ACC112 (cell line): ENCODE measurements around the gene KIF12.
"Not testable (repeated sequence)": the region's sequence is repeated elsewhere in the genome, so short reads cannot be mapped to it uniquely, and the experiment has no call there.

Source experiments
- H2AFZ ChIP-seq: fragments of 200-600 bp; sonication (generic); one replicate; pipeline ENCODE4 v1.6.0; 2017; ENCODE audit warnings: antibody characterized with exemption, low read length; ENCODE audit not compliant: unreplicated experiment
- H3K27ac ChIP-seq: fragments of 200-600 bp; sonication (generic); 2 replicates; pipeline ENCODE4 v1.5.1; 2014; ENCODE audit warnings: low read depth, mild to moderate bottlenecking, antibody characterized with exemption, low read length, moderate library complexity
- H3K27me3 ChIP-seq: fragments of 200-600 bp; sonication (generic); 2 replicates; pipeline ENCODE4 v1.6.1; 2014; ENCODE audit warnings: mild to moderate bottlenecking, antibody characterized with exemption, low read length, moderate library complexity, mixed read lengths; ENCODE audit not compliant: insufficient read depth
- H3K36me3 ChIP-seq: fragments of 200-600 bp; sonication (generic); 2 replicates; pipeline ENCODE4 v1.6.1; 2016; ENCODE audit warnings: mild to moderate bottlenecking, antibody characterized with exemption, low read length, moderate library complexity, mixed read lengths; ENCODE audit not compliant: insufficient read depth
- H3K4me1 ChIP-seq: fragments of 200-600 bp; sonication (generic); one replicate; pipeline ENCODE4 v1.6.1; 2016; ENCODE audit warnings: low read length, mixed read lengths; ENCODE audit not compliant: insufficient read depth, unreplicated experiment, control insufficient read depth
- H3K4me3 ChIP-seq: fragments of 200-600 bp; sonication (generic); 2 replicates; pipeline ENCODE4 v1.5.1; 2014; ENCODE audit warnings: mild to moderate bottlenecking, low read depth, low read length
- H3K79me2 ChIP-seq: fragments of 200-600 bp; sonication (generic); one replicate; pipeline ENCODE4 v1.6.0; 2016; ENCODE audit warnings: low read length; ENCODE audit not compliant: control insufficient read depth, unreplicated experiment, insufficient read depth

The KIF12 gene

GRCh38 chr9:114082763-114083412, 16.2 kb downstream of the KIF12 start:
- not testable (repeated sequence) for H3K27me3 ChIP-seq, H3K36me3 ChIP-seq, H3K79me2 ChIP-seq, H3K4me3 ChIP-seq, H3K4me1 ChIP-seq, H2AFZ ChIP-seq, H3K27ac ChIP-seq

DNA sequence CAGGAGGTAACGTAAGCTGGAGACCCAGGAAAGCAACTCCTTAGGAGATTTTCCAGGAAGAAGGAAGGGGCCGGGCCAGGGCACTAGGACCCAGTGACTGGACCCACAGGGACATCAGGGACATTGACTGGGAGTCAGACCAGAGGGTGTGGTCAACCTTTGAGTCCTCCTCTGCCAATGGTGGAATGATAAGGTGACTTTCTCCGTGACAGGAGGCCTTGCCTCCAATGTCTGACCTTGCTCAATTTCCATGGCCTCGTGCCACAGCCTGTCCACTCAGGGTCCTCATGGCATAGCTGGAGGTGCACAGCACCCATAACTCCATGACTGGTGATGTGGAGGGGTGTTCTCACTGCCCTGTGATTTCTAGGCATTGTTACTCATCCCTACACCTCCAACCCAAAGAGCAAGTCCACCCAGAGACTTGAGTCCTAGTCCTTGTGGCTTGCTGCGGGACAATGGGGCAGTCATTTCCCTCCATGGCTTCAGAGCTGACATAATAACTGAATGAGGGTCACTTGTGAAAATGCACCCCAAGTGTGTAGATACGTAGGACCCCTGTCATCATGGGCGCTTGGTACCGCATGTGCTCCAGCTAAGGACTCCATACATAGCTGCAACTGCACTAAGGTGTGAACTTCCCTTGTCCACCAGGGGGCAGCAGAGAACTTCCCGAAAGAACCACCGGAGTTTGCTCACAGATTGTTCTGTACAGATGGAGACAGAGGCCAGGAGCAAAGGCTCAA, 16.9 kb downstream of the KIF12 start:
- Histone ChIP-seq H3K27ac (no peak overlapping the region), H3K79me2 (no peaks in the 10 kb centered on the region), H3K27me3 (no peaks in the 10 kb centered on the region), H3K4me3 (no peak overlapping the region), H3K36me3 (no peaks in the 10 kb centered on the region), H3K4me1 (no peaks in the 10 kb centered on the region), H2AFZ (no peak overlapping the region)

GRCh38 chr9:114081441-114082016, 17.6 kb downstream of the KIF12 start:
- no peaks in the 10 kb centered on the region for H3K4me1 ChIP-seq
- no peak overlapping the region for H3K4me3 ChIP-seq
- H3K27ac ChIP-seq: no peak overlapping the region
- H3K79me2 ChIP-seq: no peaks in the 10 kb centered on the region
- H3K36me3 ChIP-seq: no peaks in the 10 kb centered on the region
- H3K27me3 ChIP-seq: peaks cover 5% of the 10 kb centered on the region; the same call in 1 of the 2 replicates
- H2AFZ ChIP-seq: no peak overlapping the region

DNA sequence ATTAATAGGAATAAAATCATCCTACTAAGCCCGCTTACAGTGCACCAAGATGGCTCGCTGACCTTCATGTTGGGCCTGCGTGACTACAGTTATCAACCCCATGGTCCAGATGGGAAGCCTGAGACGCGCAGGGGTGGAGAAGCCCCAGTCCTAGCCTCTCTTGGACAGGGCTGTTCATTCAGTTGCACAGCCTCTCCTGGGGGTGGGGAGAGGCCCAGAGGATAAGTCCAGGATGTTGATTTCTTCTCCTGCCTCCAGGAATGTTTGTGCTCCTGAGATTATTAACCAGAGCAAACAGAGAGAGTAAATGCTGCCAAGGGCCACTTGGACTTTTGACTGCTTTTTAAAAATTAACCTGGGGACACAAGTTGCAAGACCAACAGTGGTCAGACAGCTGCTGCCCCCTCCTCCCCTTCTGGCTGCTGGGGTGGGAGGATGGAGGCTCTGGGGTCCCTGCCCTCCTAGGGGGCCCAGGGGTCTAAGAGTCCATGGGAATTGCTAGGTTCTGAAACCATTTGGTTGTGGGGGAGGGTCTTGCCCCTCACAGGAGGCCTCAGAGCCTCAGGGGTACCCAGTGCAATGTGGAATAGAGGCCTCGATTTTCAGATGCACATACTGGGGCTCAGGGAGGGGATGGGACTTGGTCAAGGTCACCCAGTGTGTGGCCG, 18.2 kb downstream of the KIF12 start:
- Histone ChIP-seq H3K27me3 (peaks cover 11% of the 10 kb centered on the region; the same call in 1 of the 2 replicates), H2AFZ (no peak overlapping the region), H3K4me1 (no peaks in the 10 kb centered on the region), H3K36me3 (no peaks in the 10 kb centered on the region), H3K4me3 (no peak overlapping the region), H3K27ac (no peak overlapping the region), H3K79me2 (no peaks in the 10 kb centered on the region)

GRCh38 chr9:114080195-114080772, 18.8 kb downstream of the KIF12 start:
- H3K79me2 ChIP-seq: no peaks in the 10 kb centered on the region
- H3K27ac ChIP-seq: no peak overlapping the region
- H3K4me3 ChIP-seq: no peak overlapping the region
- H2AFZ ChIP-seq: no peak overlapping the region
- no peaks in the 10 kb centered on the region for H3K36me3 ChIP-seq
- H3K4me1 ChIP-seq: no peaks in the 10 kb centered on the region
- peaks cover 17% of the 10 kb centered on the region for H3K27me3 ChIP-seq

GRCh38 chr9:114078781-114079156, 20.3 kb downstream of the KIF12 start:
- H3K4me1 ChIP-seq: no peaks in the 10 kb centered on the region
- H3K36me3 ChIP-seq: no peaks in the 10 kb centered on the region
- peaks cover 26% of the 10 kb centered on the region for H3K27me3 ChIP-seq
- no peaks in the 10 kb centered on the region for H3K79me2 ChIP-seq
- H2AFZ ChIP-seq: no peak overlapping the region
- no peak overlapping the region for H3K27ac ChIP-seq
- H3K4me3 ChIP-seq: no peak overlapping the region

DNA sequence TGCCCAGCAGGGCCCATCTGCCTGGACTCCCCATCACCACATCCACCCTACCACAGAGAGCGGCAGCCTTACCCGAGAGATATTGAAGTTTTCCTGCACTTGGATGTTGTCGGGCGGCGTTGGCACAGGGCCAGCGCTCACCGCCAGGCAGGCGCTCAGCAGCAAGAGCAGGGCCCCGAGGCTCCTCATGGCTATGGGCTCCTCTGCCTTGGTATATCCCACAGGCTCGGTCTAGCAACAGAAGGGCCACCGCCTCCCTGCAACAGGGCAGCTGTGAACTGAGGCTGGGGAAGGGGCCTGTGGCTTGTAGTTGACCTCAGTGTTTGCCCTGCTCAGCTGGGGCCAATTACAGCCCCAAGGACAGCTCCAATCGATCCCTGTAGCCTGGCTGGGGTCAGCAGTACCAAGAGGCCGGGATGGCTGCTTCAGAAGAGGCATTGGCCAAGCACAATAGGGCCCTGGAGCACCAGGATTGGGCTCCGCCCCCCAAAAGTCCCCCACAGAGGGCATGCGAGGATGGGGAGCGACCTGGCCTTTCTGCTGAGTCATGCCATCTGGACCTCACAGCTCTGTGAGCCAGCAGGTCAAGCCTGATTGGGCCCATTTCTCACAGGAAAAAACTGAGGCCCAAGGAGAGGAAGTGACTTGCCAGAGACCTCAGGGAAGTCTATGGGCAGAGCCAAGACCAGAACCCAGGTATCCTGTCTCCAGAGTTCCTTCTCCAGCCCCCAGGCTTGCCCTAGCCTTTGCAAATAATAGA, 20.9 kb downstream of the KIF12 start, which contains the start of gene AMBP:
AMBP (minus strand) TSS at position 280 of the 760 bp plus-strand sequence; CDS start at position 189, 91 bp downstream.
- no peak within 1 kb of the TSS for H2AFZ ChIP-seq
- no peak within 1 kb of the TSS for H3K4me3 ChIP-seq
- no peaks in the 10 kb centered on the region for H3K4me1 ChIP-seq
- no peaks in the 10 kb centered on the region for H3K36me3 ChIP-seq
- H3K27me3 ChIP-seq: peaks cover 26% of the 10 kb centered on the region
- no peak within 1 kb of the TSS for H3K27ac ChIP-seq
- H3K79me2 ChIP-seq: no peaks in the 10 kb centered on the region

GRCh38 chr9:114077162-114077837, 21.8 kb downstream of the KIF12 start:
- no peak overlapping the region for H3K27ac ChIP-seq
- peaks cover 26% of the 10 kb centered on the region for H3K27me3 ChIP-seq
- no peak overlapping the region for H3K4me3 ChIP-seq
- no peaks in the 10 kb centered on the region for H3K36me3 ChIP-seq
- no peaks in the 10 kb centered on the region for H3K79me2 ChIP-seq
- no peaks in the 10 kb centered on the region for H3K4me1 ChIP-seq
- no peak overlapping the region for H2AFZ ChIP-seq

DNA sequence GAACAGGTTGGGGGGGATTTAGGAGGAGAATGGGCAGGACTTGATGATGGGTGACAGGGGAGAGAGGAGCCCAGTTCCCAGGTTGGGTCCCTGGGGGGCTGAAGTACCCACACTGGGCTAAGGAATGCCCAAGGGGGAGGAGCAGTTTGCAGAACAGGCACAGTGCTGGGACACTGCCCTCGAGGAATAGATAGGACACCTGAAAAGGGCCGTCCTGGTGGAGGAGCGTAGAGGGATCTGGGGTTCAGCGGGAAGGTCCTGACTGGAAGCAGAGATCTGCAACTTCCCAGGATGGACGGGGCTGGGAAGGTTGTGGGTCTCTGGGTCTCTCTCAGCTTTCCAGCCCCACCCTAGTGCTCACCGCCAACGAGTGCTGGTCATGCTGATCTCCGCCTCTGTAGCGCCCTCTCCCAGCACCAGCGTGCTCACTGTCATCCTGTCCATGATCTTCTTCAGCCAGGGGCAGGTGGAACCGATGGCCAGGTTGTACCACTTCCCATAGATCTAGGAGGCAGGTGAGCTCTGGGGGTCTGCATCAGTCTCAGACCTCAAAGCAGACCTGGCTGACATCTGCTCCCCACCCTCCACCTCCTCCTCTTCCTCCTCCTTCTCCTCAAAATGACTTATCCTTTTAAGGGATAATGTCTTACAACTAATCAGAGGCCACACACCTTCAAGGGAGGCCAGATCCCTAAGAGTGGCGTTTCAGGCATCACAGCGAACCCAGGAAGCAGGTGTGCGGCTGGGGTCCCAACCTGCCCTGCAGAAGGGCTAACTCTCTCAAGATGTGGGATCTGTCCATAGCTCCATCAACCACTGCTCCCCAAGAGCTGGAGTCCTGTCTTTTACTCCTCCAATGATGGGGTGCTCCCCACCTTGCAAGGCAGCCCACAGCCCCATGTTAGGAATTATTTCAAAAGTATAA, 22.6 kb downstream of the KIF12 start:
- H3K4me3 ChIP-seq: no peak overlapping the region
- no peak overlapping the region for H3K27ac ChIP-seq
- H2AFZ ChIP-seq: no peak overlapping the region
- peaks cover 26% of the 10 kb centered on the region for H3K27me3 ChIP-seq
- H3K36me3 ChIP-seq: no peaks in the 10 kb centered on the region
- H3K79me2 ChIP-seq: no peaks in the 10 kb centered on the region
- no peaks in the 10 kb centered on the region for H3K4me1 ChIP-seq
